Activated CD4-positive, alpha-beta T cell treated with anti-CD3 and anti-CD28 coated beads, Interleukin-10, Interleukin-2, amounts not matched to agents 100 ng/mL and 50 ng/mL, durations not matched to agents 16 hours and 8 hours (primary cell): ENCODE data around the gene P2RX1.

Experiments
- DNase-seq: peaks from one replicate; pipeline ENCODE4 v3.0.0-alpha.2; 2020

Gene P2RX1

GRCh38 chr17:3923466-3924190 is 7.4 kb upstream of the P2RX1 start:
- DNase-seq = no peak

- no peak for DNase-seq
Measured at GRCh38 chr17:3922765-3923164, 6.5 kb upstream of the P2RX1 start.

GRCh38 chr17:3921502-3922319 is 5.4 kb upstream of the P2RX1 start:
- no peak for DNase-seq

GRCh38 chr17:3921006-3921405 is 4.7 kb upstream of the P2RX1 start:
- no peak for DNase-seq

- DNase-seq = no peak
Measured at GRCh38 chr17:3919123-3919624, 2.9 kb upstream of the P2RX1 start.

- DNase-seq = no peak
Measured at GRCh38 chr17:3918372-3919122, 2.3 kb upstream of the P2RX1 start.

- DNase-seq = no peak
Measured at GRCh38 chr17:3917391-3917931, 1.2 kb upstream of the P2RX1 start.

- DNase-seq = no peak
Measured at GRCh38 chr17:3916825-3917224, 560 bp upstream of the P2RX1 start.

- no peak for DNase-seq
Measured at GRCh38 chr17:3915581-3915994, 677 bp downstream of the P2RX1 start.

- DNase-seq = no peak
Measured at GRCh38 chr17:3914312-3914670, 2.0 kb downstream of the P2RX1 start.

GRCh38 chr17:3913531-3914311 is 2.5 kb downstream of the P2RX1 start:
- peak; percentile 88 for DNase-seq

- no peak for DNase-seq
Measured at GRCh38 chr17:3912827-3913226, 3.4 kb downstream of the P2RX1 start.

- DNase-seq = peak; percentile 78
Measured at GRCh38 chr17:3911271-3912053, 4.8 kb downstream of the P2RX1 start.

- no peak for DNase-seq
Measured at GRCh38 chr17:3910420-3911270, 5.6 kb downstream of the P2RX1 start.

GRCh38 chr17:3909257-3909656 is 7.0 kb downstream of the P2RX1 start:
- DNase-seq = no peak

GRCh38 chr17:3907483-3908216 is 8.6 kb downstream of the P2RX1 start:
- no peak for DNase-seq

GRCh38 chr17:3906881-3907280 is 9.4 kb downstream of the P2RX1 start:
- no peak for DNase-seq

- DNase-seq = no peak
Measured at GRCh38 chr17:3905017-3905520, 11.2 kb downstream of the P2RX1 start.

- no peak for DNase-seq
Measured at GRCh38 chr17:3904501-3904900, 11.8 kb downstream of the P2RX1 start.

- no peak for DNase-seq
Measured at GRCh38 chr17:3903881-3904290, 12.4 kb downstream of the P2RX1 start.
